Bronchial epithelial cell (primary cell): ENCODE measurements around the gene PDLIM4. TPM values are rescaled to one million over a fixed set of nuclear protein-coding genes. Genes with fewer than 3 reads are reported as not detected.

Experiments
- DNase-seq: peaks from one replicate; pipeline ENCODE4 v3.0.0-alpha.2; 2010; ENCODE audit warnings: low read depth
- FAIRE-seq: peaks from 2 replicates; lab custom pipeline; 2011; peaks lifted over from hg19 to GRCh38; lab: Jason Lieb, UNC
- H3K27me3 ChIP-seq: 2 replicates; pipeline ENCODE4 v1.5.1; 2011; ENCODE audit warnings: low read length; ENCODE audit not compliant: control insufficient read depth, insufficient read depth
- H3K36me3 ChIP-seq: 2 replicates; pipeline ENCODE4 v1.5.1; 2011; ENCODE audit warnings: low read length; ENCODE audit not compliant: control insufficient read depth, insufficient read depth
- H3K4me3 ChIP-seq: 2 replicates; pipeline ENCODE4 v1.5.1; 2011; ENCODE audit warnings: mild to moderate bottlenecking, low read depth, low read length, control low read depth
- total RNA-seq: library from RNA; depleted of rRNA; stranded (reverse); fragments of >200 nt; gene quantifications from 2 replicates; pipeline ENCODE4 v1.2.1, GENCODE V29; 2014
- TF ChIP-seq, protein P1 (sequence below): IDR thresholded peaks from 2 replicates; pipeline ENCODE4 v1.5.1; 2011; ENCODE audit warnings: mild to moderate bottlenecking, moderate library complexity, low read length, control low read depth, inconsistent platforms; ENCODE audit not compliant: insufficient read depth, severe bottlenecking

Gene PDLIM4
- total RNA-seq, 1 donor from 2014 or later, result 12.9 TPM

DNA sequence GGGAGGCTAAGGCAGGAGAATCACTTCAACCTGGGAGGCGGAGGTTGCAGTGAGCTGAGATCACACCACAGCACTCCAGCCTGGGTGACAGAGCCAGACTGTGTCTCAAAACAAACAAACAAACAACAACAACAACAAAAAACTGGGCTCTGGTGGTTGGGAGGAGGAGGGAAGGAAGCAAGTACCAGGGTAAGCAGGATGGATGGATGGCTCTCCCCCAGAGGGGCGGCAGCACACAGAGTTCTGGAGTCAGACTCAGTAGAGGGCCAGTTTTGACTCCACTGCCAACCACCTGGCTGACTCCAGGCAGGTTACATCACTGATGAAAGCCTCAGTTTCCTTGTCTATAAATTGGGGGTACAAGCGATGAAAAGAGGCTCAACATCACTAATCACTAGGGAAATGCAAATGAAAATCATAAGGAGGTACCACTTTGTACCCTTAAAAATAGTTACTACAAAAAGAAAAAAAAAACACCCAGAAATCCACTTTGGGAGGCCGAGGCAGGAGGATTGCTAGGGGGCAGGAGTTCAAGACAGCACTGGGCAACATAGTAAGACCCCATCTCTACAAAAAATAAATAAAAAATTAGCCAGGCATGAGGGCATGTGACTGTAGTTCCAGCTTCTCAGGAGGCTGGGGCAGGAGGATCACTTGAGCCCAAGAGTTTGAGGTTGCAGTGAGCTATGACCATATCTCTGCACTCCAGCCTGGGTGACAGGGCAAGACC, 39.9 kb downstream of the PDLIM4 start:
- H3K4me3 ChIP-seq, result no peak overlapping the region
- no peak for DNase-seq
- TF ChIP-seq, protein P1, sequence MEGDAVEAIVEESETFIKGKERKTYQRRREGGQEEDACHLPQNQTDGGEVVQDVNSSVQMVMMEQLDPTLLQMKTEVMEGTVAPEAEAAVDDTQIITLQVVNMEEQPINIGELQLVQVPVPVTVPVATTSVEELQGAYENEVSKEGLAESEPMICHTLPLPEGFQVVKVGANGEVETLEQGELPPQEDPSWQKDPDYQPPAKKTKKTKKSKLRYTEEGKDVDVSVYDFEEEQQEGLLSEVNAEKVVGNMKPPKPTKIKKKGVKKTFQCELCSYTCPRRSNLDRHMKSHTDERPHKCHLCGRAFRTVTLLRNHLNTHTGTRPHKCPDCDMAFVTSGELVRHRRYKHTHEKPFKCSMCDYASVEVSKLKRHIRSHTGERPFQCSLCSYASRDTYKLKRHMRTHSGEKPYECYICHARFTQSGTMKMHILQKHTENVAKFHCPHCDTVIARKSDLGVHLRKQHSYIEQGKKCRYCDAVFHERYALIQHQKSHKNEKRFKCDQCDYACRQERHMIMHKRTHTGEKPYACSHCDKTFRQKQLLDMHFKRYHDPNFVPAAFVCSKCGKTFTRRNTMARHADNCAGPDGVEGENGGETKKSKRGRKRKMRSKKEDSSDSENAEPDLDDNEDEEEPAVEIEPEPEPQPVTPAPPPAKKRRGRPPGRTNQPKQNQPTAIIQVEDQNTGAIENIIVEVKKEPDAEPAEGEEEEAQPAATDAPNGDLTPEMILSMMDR, result no peak

DNA sequence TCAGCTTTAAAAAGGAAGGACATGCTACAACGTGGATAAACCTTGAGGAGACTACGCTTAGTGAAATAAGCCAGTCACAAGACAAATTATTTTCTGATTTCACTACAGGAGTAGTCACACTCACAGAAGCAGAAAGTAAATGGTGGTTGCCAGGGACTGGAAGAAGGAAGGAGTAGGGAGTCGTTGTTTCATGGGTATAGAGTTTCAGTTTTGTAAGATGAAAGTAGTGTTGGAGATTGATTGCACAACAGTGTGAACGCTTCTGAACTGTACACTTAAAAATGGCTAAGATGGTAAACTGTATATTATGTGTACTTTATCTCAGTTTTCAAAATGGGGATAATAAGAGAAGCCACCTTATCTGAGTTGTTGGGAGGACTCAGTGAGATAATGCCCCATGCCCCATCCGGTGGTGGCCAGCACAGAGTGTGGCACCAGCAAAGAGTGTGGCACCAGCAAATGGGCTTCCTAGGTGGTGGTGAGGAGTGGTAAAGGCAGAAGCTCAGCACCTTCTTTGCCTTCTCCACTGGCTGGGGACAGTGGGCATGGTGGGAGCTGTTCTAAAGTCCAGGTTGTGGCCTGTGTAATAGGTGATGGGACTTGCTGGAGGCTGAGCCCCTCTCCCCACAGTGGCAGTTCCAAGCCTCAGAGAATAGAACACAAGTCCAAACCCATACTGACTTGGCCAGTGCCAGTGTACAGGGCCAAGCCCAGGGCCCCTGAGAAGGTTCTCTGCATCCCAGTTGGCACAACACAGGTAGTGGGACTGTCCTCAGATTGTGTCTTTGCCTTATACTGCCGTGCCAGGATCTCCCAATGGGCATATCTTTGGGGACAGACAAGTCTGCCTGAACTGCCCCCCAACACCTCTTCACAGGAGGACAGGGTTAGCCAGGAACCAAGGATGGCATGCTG, 41.1 kb downstream of the PDLIM4 start:
- no peak for FAIRE-seq
- TF ChIP-seq, protein P1, result no peak
- Histone ChIP-seq H3K36me3 (no peaks in the 10 kb centered on the region), H3K27me3 (no peaks in the 10 kb centered on the region), H3K4me3 (no peak overlapping the region)
- DNase-seq, result peak; percentile 61

More for the DNA sequence above, 39.9 kb downstream of the PDLIM4 start:
- H3K36me3 ChIP-seq, result no peaks in the 10 kb centered on the region
- FAIRE-seq, result no peak
- H3K27me3 ChIP-seq, result no peaks in the 10 kb centered on the region

DNA sequence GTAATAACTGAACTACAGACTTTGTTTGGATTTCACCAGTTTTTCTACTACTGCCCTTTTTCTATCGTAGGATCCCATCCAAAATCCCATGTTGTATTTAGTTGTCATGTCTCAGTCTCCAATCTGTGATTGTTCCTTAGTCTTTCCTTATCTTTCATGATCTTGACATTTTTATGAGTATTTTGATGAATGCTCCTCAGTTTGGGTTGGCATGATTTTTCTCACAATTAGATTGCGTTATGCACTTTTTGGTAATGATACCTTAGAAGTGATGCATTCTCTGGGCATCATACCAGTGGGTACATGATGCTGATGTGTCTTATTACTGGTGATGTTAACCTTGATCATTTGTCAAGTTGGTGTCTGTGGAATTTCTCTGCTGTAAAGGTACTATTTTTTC, 42.4 kb downstream of the PDLIM4 start:
- no peak for DNase-seq
- TF ChIP-seq, protein P1, result no peak
- no peak for FAIRE-seq
- H3K27me3 ChIP-seq, result no peaks in the 10 kb centered on the region
- no peaks in the 10 kb centered on the region for H3K36me3 ChIP-seq
- no peak overlapping the region for H3K4me3 ChIP-seq

DNA sequence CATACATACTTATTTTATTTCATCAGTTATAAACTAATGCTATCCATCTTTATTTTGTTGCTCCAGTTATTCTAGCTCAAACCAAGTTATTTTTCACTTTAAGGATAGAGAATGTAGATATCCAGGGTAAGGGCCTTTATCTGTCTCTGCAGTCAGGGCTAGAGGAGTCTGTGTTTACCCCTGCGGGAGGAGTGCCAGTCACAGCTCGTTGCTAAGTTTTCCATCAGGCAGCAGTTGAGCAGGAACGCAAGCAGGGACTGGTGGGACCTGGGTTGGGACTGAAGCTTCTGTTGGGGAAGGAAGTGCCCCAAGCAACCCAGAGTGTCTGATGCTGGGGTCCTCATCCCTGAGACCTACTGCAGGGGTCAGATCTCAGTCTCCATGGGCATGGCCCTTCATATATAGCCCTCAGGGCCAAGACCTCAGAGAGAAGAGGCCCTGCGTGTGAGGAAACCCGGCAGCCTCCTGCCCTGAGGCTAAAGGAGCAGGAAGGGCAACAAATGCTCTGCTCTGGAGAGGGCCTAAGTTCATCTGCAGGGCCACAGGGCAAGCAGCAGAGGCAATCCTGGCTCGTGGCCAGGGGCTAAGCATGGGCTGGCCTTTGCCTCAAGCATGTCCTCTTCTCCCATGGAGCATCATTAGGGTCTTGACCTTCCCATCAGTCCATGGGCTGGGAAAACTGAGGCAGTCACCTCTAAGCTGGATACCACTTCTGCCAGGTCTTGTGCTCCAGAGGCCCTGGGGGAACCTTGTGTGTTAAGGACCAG, 43.3 kb downstream of the PDLIM4 start:
- Histone ChIP-seq H3K4me3 (no peak overlapping the region), H3K27me3 (no peaks in the 10 kb centered on the region), H3K36me3 (no peaks in the 10 kb centered on the region)
- TF ChIP-seq, protein P1, result no peak
- FAIRE-seq (no peak), DNase-seq (no peak)

DNA sequence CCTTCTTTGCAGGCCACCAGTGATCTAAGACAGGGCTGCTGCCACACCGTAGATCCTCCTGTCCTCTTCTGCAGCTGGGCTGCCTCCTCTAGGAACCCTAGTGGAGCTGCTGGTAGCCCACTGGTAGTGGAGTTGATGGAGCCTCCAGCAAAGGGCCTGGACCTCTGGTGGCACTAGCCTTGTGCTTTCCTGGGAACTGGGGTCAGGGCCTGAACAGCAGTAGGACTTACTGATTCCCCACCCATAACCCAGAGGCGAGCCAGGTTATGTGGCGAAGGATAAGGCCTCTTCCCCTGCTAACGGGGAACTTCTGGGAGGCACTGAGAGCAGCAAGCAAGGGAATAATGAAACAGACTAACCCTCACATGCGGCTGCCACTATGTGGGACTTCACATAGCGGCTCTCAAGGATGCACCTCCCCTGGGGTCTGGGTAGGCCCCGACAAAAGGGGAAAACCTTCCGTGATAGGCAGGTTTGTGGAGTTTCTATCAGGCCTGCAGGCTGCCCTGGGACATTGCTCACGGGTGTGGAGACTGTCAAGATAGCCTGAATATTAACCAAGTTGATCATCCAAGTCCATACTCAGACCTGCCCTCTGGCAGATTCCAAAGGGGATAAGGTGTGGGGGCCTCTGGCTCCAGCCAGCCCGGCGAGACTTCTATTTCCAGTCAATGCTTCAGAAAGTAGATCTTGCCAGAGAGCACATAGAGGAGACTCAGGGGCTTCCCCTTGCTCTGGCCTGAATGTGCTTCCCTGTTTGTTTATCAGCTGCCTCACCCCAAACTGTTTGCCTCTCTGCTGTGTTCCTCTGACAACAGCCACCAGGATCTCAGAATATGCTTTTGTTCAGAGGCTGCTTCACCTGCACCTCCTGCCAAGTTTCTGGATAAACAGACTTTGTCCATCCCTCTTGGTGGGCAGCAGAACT, 44.1 kb downstream of the PDLIM4 start:
- Histone ChIP-seq H3K27me3 (no peaks in the 10 kb centered on the region), H3K4me3 (no peak overlapping the region), H3K36me3 (no peaks in the 10 kb centered on the region)
- FAIRE-seq (no peak), DNase-seq (no peak)
- TF ChIP-seq, protein P1, result no peak
